HCT116 (cell line): ENCODE data around the gene PPP1R37. TPM values are rescaled to one million over a fixed set of nuclear protein-coding genes. Genes with fewer than 3 reads are reported as not detected.
A peak's percentile ranks its signal among the peaks of the same experiment; 100 is the strongest.

Experiments used
- ATAC-seq: fragments of 200-7000 bp; cut with Tn5 transposase; 2 replicates; pipeline ENCODE4 v1.9.1; 2020; ENCODE audit warnings: mild to moderate bottlenecking, moderate library complexity
- BruUV-seq: library from RNA; stranded (reverse); fragments of 400-500 nt; replicated peaks from 2 replicates; lab custom pipeline; 2021; lab: Mats Ljungman, UMichigan
- CTCF ChIA-PET: fragments of 300-600 bp; sonication (Branson Sonifier 250); formaldehyde crosslinking; loops from one replicate; lab custom pipeline; 2021; ENCODE audit warnings: antibody characterized with exemption; lab: Charles Lee
- POLR2A ChIA-PET: fragments of 300-600, 350-600 bp; sonication (Branson Sonifier 250); formaldehyde crosslinking; loops from one replicate; lab custom pipeline; 2021; ENCODE audit warnings: antibody characterized with exemption; lab: Charles Lee
- RAD21 ChIA-PET, 2 experiments: fragments of 300-600 bp; sonication (Branson Sonifier 250); formaldehyde crosslinking; loops; one replicate each; lab custom pipeline; 2023; ENCODE audit warnings: low total read pairs in 2 of 2; ENCODE audit not compliant: uncharacterized antibody in 2 of 2, unreplicated experiment in 2 of 2, low non-redundant PET in 1 of 2; lab: Charles Lee
- DNase-seq: peaks from one replicate; pipeline ENCODE4 v3.0.0-alpha.2; 2010; ENCODE audit warnings: low read depth, low spot score
- H2AFZ ChIP-seq: fragments of 200-600 bp; shearing (Covaris generic), sonication (generic); 2 replicates; pipeline ENCODE4 v1.6.1; 2017; ENCODE audit warnings: low read depth, mixed run types, mixed read lengths, antibody characterized with exemption, low read length; ENCODE audit not compliant: poor library complexity, severe bottlenecking
- H3K27ac ChIP-seq: 2 replicates; pipeline ENCODE4 v1.5.1; 2012; ENCODE audit warnings: low read depth, low read length
- H3K27me3 ChIP-seq: fragments of 200-600 bp; sonication (generic); 2 replicates; pipeline ENCODE4 v1.6.1; 2016; ENCODE audit warnings: mixed run types, low read length, mixed read lengths; ENCODE audit not compliant: insufficient read depth
- H3K36me3 ChIP-seq, 2 experiments: fragments of 200-500 bp in 1 of 2; fragments of 200-600 bp in 1 of 2; sonication (Bioruptor generic) in 1 of 2; sonication (generic) in 1 of 2; 2 replicates each; pipeline versions ENCODE4 v1.5.1 to v1.6.1; 2014 to 2016; ENCODE audit warnings: low read length in 2 of 2, inconsistent platforms in 1 of 2, mixed read lengths in 1 of 2, mixed run types in 1 of 2; ENCODE audit not compliant: insufficient read depth in 2 of 2, control insufficient read depth in 1 of 2
- H3K4me1 ChIP-seq, 2 experiments: fragments of 200-600 bp in 1 of 2; sonication (generic) in 1 of 2; 2 replicates each; pipeline versions ENCODE4 v1.5.1 to v1.6.1; 2012 to 2017; ENCODE audit warnings: low read length in 2 of 2, inconsistent platforms in 1 of 2, mild to moderate bottlenecking in 1 of 2, mixed read lengths in 1 of 2, mixed run types in 1 of 2, moderate library complexity in 1 of 2; ENCODE audit not compliant: insufficient read depth in 2 of 2, control insufficient read depth in 1 of 2
- H3K4me2 ChIP-seq: fragments of 200-600 bp; sonication (generic); 2 replicates; pipeline ENCODE4 v1.6.1; 2017; ENCODE audit warnings: mixed run types, low read length, mixed read lengths
- H3K4me3 ChIP-seq, 2 experiments: fragments of 200-600 bp in 1 of 2; sonication (generic) in 1 of 2; replicated peaks in 1 of 2; 2 replicates each; pipeline ENCODE4 v1.5.1; 2011 to 2016; ENCODE audit warnings: low read length in 2 of 2, control low read depth in 1 of 2, low read depth in 1 of 2, mild to moderate bottlenecking in 1 of 2, mixed read lengths in 1 of 2, mixed run types in 1 of 2
- H3K79me2 ChIP-seq: fragments of 200-600 bp; sonication (generic); 2 replicates; pipeline ENCODE4 v1.6.1; 2017; ENCODE audit warnings: mild to moderate bottlenecking, mixed run types, low read length, moderate library complexity, mixed read lengths; ENCODE audit not compliant: insufficient read depth
- H3K9ac ChIP-seq: fragments of 200-600 bp; sonication (generic); 2 replicates; pipeline ENCODE4 v1.6.1; 2016; ENCODE audit warnings: low read length, mixed read lengths
- H3K9me2 ChIP-seq: fragments of 200-600 bp; sonication (generic), shearing (Covaris generic); 2 replicates; pipeline ENCODE4 v1.6.1; 2017; ENCODE audit warnings: mixed run types, mild to moderate bottlenecking, moderate library complexity; ENCODE audit not compliant: insufficient read depth
- H3K9me3 ChIP-seq, 2 experiments: fragments of 200-500 bp in 1 of 2; fragments of 200-600 bp in 1 of 2; sonication (Bioruptor generic) in 1 of 2; sonication (generic) in 1 of 2; 2 replicates each; pipeline ENCODE4 v1.6.1; 2014 to 2017; ENCODE audit warnings: low read length in 2 of 2, mixed read lengths in 2 of 2, inconsistent platforms in 1 of 2, low read depth in 1 of 2, mild to moderate bottlenecking in 1 of 2, mixed run types in 1 of 2, moderate library complexity in 1 of 2; ENCODE audit not compliant: control insufficient read depth in 1 of 2, insufficient read depth in 1 of 2
- H4K20me1 ChIP-seq: fragments of 200-600 bp; sonication (generic), shearing (Covaris generic); 2 replicates; pipeline ENCODE4 v1.6.1; 2017; ENCODE audit warnings: mixed run types, mild to moderate bottlenecking, moderate library complexity; ENCODE audit not compliant: insufficient read depth
- CBX3 ChIP-seq: IDR thresholded peaks from 2 replicates; pipeline ENCODE4 v1.6.1; 2012; ENCODE audit warnings: low read depth
- CEBPB ChIP-seq: IDR thresholded peaks from 2 replicates; pipeline ENCODE4 v1.6.1; 2012; ENCODE audit warnings: low read depth
- ELF1 ChIP-seq: IDR thresholded peaks from 2 replicates; pipeline ENCODE4 v1.6.1; 2012; ENCODE audit warnings: low read depth, borderline replicate concordance
- EZH2phosphoT487 ChIP-seq: fragments of 200-600 bp; IDR thresholded peaks from 2 replicates; pipeline ENCODE4 v1.6.1; 2018; ENCODE audit warnings: antibody characterized with exemption, borderline replicate concordance
- FOSL1 ChIP-seq: IDR thresholded peaks from 2 replicates; pipeline ENCODE4 v1.6.1; 2012; ENCODE audit warnings: low read depth
- SRF ChIP-seq: IDR thresholded peaks from 2 replicates; pipeline ENCODE4 v1.6.1; 2012; ENCODE audit warnings: low read depth
- TCF7L2 ChIP-seq: IDR thresholded peaks from 2 replicates; pipeline ENCODE4 v1.7.0; 2011; ENCODE audit warnings: borderline replicate concordance, inconsistent platforms; ENCODE audit not compliant: insufficient read depth, insufficient read length; ENCODE audit errors: extremely low read depth
- ZFX ChIP-seq: fragments of 450-650 bp; IDR thresholded peaks from 2 replicates; pipeline ENCODE4 v1.6.1; 2017
- intact Hi-C: fragments of 100-400 bp; cut with micrococcal nuclease; formaldehyde crosslinking; loops from 2 replicates; pipeline ENCODE4 v1.10.0; 2022
- total RNA-seq: library from RNA; stranded (reverse); gene quantifications from one replicate; pipeline ENCODE4 v1.2.1, GENCODE V29; 2021; ENCODE audit not compliant: unreplicated experiment
- TF ChIP-seq, protein P1 (sequence below): IDR thresholded peaks from 2 replicates; pipeline ENCODE4 v1.6.1; 2012
- TF ChIP-seq, protein P2 (sequence below), 3 experiments: fragments of 200-600 bp in 1 of 3; sonication (generic) in 1 of 3; IDR thresholded peaks in 2 of 3; conservative IDR thresholded peaks in 1 of 3; 2 replicates each; pipeline ENCODE4 v1.5.1; 2012 to 2017; ENCODE audit warnings: low read depth in 2 of 3, low read length in 2 of 3, antibody characterized with exemption in 1 of 3, borderline replicate concordance in 1 of 3, control low read depth in 1 of 3, mild to moderate bottlenecking in 1 of 3, mixed read lengths in 1 of 3, mixed run types in 1 of 3, moderate library complexity in 1 of 3; ENCODE audit not compliant: insufficient read depth in 1 of 3

The PPP1R37 gene
- total RNA-seq, 1 experiment from 2014 or later = 32.7 TPM

DNA sequence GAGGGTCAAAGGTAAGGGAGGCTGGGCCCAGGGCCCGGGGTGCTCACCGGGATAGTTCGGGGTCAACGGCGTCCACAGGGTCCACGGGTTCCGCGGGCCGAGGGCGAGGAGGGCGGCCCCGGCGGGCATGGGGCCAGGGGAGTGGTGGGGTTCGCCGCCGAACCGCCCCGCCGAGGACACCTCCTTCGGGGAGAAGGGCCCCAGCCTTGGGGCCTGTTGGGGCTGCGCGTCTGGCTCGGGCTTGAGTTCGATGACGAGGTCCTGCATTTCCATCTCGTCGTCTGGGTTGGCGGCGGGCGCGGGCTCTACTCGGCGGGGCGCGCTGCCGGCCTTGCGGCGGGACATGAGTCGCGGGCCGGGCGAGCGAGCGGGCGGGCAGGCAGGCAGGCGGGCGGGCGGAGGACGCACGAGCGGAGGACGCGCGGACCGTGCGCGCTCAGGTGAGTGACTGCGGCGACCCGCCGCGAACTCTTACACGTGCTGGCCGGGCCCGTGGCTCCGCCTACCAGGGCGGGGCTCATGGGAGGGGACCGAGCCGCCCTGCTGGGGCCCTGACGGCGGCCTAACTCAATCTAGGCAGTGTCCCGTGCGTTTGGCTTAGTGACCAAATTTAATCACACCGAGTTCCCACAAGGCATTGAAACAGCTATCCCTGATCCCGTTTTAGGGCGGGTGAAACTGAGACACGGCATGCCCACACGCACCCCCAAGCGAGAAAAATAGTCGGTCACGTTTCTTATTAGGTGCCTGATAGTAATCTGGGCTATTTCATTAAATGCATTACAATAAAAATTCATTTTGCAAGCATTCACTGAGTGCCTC, 16.7 kb upstream of the PPP1R37 start, which contains the start of gene ZNF296 (continued):
- TF ChIP-seq CEBPB (no peak), EZH2phosphoT487 (no peak), CBX3 (no peak), SRF (no peak)
- TF ChIP-seq, protein P1, sequence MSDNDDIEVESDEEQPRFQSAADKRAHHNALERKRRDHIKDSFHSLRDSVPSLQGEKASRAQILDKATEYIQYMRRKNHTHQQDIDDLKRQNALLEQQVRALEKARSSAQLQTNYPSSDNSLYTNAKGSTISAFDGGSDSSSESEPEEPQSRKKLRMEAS = peak; percentile 96
- TF ChIP-seq, all 23 proteins: peak for 6

DNA sequence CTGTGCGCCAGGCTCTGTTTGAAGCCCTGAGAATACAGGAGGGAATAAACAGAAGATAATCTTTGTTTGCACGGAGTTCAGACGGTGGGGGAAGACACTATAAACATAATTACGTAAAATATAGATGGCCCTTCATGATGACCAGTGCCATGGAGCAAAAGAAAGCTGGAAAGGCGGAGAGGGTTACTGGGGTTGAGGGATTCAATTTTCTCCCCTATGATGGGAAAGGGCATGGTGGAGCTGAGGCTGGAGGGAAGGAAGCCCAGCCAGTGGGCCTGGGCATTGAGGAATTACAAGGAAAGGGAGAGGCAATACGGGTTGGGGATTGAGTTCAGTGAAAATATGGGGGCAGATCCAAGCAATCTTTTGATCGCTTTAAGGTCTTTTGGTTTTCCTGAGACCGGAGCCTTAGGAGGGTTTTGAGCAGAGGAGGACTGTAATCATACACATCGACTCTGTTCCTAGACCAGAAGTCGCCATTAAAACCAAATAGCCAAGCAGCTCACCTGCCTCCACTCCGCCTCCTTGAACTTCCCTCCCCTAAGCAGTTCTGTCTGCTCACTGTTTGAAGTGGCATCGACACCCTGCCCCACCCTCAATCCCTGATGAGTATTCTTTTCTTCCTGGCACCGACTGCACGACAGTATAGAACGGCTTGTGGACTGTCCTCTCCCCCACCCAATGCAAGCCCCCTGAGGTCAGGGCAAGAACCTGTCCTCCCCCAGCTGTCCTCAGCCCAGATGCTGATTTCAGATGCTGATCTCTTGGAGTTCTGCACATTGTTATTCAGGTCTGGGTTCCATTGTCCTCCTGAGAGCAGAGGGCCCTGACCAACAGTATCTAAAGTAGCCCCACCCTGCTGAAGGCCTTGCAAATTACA, 15.9 kb upstream of the PPP1R37 start:
- no peaks in the 10 kb centered on the region for H3K9me2 ChIP-seq
- ChIA-PET POLR2A (interaction anchor here (0.9 kb wide), 1 partner anchor 14 kb away, joined by 3 read pairs; no protein-coding TSS in a partner anchor), RAD21 (no interaction called here), CTCF (interaction anchor here (1.3 to 1.7 kb wide), 2 partner anchors 15 to 17 kb away, joined by 3 to 5 read pairs; no protein-coding TSS in a partner anchor)
- H3K36me3 ChIP-seq = peaks cover 0 to 6% of the 10 kb centered on the region in 2 experiments; a peak in 1 of 4 replicates
- peak overlapping the region; percentile 87 to 93 for H3K4me3 ChIP-seq
- BruUV-seq = no TSS peak
- ATAC-seq = no peak
- no peaks in the 10 kb centered on the region for H4K20me1 ChIP-seq
- no peaks in the 10 kb centered on the region for H3K9me3 ChIP-seq
- H3K27me3 ChIP-seq = no peaks in the 10 kb centered on the region
- H3K79me2 ChIP-seq = peaks cover 53% of the 10 kb centered on the region
- H3K27ac ChIP-seq = peak overlapping the region; percentile 83
- peak overlapping the region; percentile 77 for H2AFZ ChIP-seq
- no peak for DNase-seq
- intact Hi-C loops = loop anchor here (5.0 kb wide), 1 partner anchor 260 kb away; no protein-coding TSS in a partner anchor
- TF ChIP-seq ZFX = no peak
- no peak for TF ChIP-seq ELF1
- TF ChIP-seq FOSL1 = no peak
- TF ChIP-seq, protein P1 = no peak
- TF ChIP-seq, protein P2, sequence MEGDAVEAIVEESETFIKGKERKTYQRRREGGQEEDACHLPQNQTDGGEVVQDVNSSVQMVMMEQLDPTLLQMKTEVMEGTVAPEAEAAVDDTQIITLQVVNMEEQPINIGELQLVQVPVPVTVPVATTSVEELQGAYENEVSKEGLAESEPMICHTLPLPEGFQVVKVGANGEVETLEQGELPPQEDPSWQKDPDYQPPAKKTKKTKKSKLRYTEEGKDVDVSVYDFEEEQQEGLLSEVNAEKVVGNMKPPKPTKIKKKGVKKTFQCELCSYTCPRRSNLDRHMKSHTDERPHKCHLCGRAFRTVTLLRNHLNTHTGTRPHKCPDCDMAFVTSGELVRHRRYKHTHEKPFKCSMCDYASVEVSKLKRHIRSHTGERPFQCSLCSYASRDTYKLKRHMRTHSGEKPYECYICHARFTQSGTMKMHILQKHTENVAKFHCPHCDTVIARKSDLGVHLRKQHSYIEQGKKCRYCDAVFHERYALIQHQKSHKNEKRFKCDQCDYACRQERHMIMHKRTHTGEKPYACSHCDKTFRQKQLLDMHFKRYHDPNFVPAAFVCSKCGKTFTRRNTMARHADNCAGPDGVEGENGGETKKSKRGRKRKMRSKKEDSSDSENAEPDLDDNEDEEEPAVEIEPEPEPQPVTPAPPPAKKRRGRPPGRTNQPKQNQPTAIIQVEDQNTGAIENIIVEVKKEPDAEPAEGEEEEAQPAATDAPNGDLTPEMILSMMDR (IDR thresholded peaks at IDR 0.05 in 2 of 3, conservative IDR thresholded peaks at IDR 0.05 in 1 of 3; ENCODE audit: borderline replicate concordance in 1 of 3, insufficient read depth in 1 of 3, low read depth in 2 of 3, low read length in 2 of 3) = no peak
- no peak for TF ChIP-seq TCF7L2
- peak overlapping the region; percentile 94 for H3K4me2 ChIP-seq
- H3K4me1 ChIP-seq = peaks cover 31 to 45% of the 10 kb centered on the region in 2 experiments
- H3K9ac ChIP-seq = peak overlapping the region; percentile 95
